Natural killer cell (primary cell): ENCODE data around the gene CHL1. TPM values are rescaled to one million over a fixed set of nuclear protein-coding genes. Genes with fewer than 3 reads are reported as not detected.

ENCODE experiments used
- ATAC-seq, 3 donors: fragments of 150-1000 bp in 2 of 3; fragments of 200-7000 bp in 1 of 3; cut with Tn5 transposase; 1 replicate in 1 of 3; 2 replicates in 2 of 3; pipeline ENCODE4 v1.10.0; 2021; ENCODE audit warnings: mild to moderate bottlenecking in 2 of 3, moderate library complexity in 2 of 3
- DNase-seq, 2 donors: peaks; one replicate each; pipeline versions ENCODE4 v3.0.0 to v3.0.0-alpha.2; 2013 to 2021; ENCODE audit warnings: mixed read lengths in 1 of 2
- H3K27ac ChIP-seq: one replicate; pipeline ENCODE4 v1.5.1; 2013; ENCODE audit warnings: mild to moderate bottlenecking, low read length
- H3K27me3 ChIP-seq: one replicate; pipeline ENCODE4 v1.6.1; 2013; ENCODE audit warnings: low read length; ENCODE audit not compliant: control insufficient read depth, insufficient read depth
- H3K36me3 ChIP-seq: one replicate; pipeline ENCODE4 v1.6.1; 2013; ENCODE audit warnings: low read length; ENCODE audit not compliant: control insufficient read depth, insufficient read depth
- H3K4me1 ChIP-seq: one replicate; pipeline ENCODE4 v1.6.1; 2013; ENCODE audit warnings: low read length; ENCODE audit not compliant: control insufficient read depth, insufficient read depth
- H3K4me3 ChIP-seq: one replicate; pipeline ENCODE4 v1.5.1; 2013; ENCODE audit warnings: low read length
- H3K9me3 ChIP-seq: one replicate; pipeline ENCODE4 v1.6.1; 2013; ENCODE audit warnings: low read length; ENCODE audit not compliant: control insufficient read depth, insufficient read depth
- H3K27ac Mint-ChIP-seq, 2 donors: one replicate each; pipeline ENCODE4 v1.8.0; 2022; ENCODE audit warnings: mild to moderate bottlenecking in 2 of 2, mixed read lengths in 2 of 2, moderate library complexity in 1 of 2
- H3K27me3 Mint-ChIP-seq, 2 donors: one replicate each; pipeline ENCODE4 v1.8.0; 2022; ENCODE audit warnings: low read depth in 2 of 2, mixed read lengths in 2 of 2
- H3K36me3 Mint-ChIP-seq: one replicate; pipeline ENCODE4 v1.8.0; 2022; ENCODE audit warnings: mixed read lengths
- H3K4me1 Mint-ChIP-seq, 2 donors: one replicate each; pipeline ENCODE4 v1.8.0; 2022; ENCODE audit warnings: mixed read lengths in 2 of 2
- H3K4me3 Mint-ChIP-seq: one replicate; pipeline ENCODE4 v1.8.0; 2022; ENCODE audit warnings: mild to moderate bottlenecking, moderate library complexity, mixed read lengths
- H3K9me3 Mint-ChIP-seq, 2 donors: one replicate each; pipeline ENCODE4 v1.8.0; 2022; ENCODE audit warnings: mixed read lengths in 2 of 2
- CTCF ChIP-seq: fragments of 200-600 bp; IDR thresholded peaks from one replicate; pipeline ENCODE4 v1.8.0; 2022; ENCODE audit warnings: antibody characterized with exemption
- WGBS: methylation state at CpG from one replicate; pipeline ENCODE4 v1.1.7; 2013; ENCODE audit warnings: missing lambda C conversion rate; ENCODE audit not compliant: insufficient coverage; 5-methylcytosine and 5-hydroxymethylcytosine counted together
- intact Hi-C: fragments of 100-400 bp; cut with micrococcal nuclease; formaldehyde crosslinking; loops from one replicate; pipeline ENCODE4 v1.14.2; 2022
- total RNA-seq, 4 donors: library from RNA; stranded (reverse); fragments of 120-200 nt in 1 of 4; gene quantifications; one replicate each; pipeline versions ENCODE4 v1.2.3 to v1.2.4, GENCODE V29; 2013 to 2022

The CHL1 gene
- total RNA-seq, 3 donors from 2014 or later (not counting 1 experiment from before 2014, with no cell fraction given): not detected

- no peaks in the 10 kb centered on the region for H3K27me3 Mint-ChIP-seq
- H3K9me3 ChIP-seq: no peaks in the 10 kb centered on the region
- no peaks in the 10 kb centered on the region for H3K27me3 ChIP-seq
- H3K27ac ChIP-seq: no peak overlapping the region
- H3K9me3 Mint-ChIP-seq: peaks cover 8 to 16% of the 10 kb centered on the region in 2 donors
- TF ChIP-seq CTCF: no peak
- H3K36me3 Mint-ChIP-seq: peaks cover 6% of the 10 kb centered on the region
- intact Hi-C loops: no loop called here
- H3K4me3 Mint-ChIP-seq: no peak overlapping the region
- no peak for ATAC-seq
- H3K4me1 ChIP-seq: no peaks in the 10 kb centered on the region
- no peak for DNase-seq
- H3K36me3 ChIP-seq: no peaks in the 10 kb centered on the region
- H3K4me1 Mint-ChIP-seq: no peaks in the 10 kb centered on the region
- H3K4me3 ChIP-seq: no peak overlapping the region
- no peak overlapping the region for H3K27ac Mint-ChIP-seq
These were observed 30.5 kb upstream of the CHL1 start for GRCh38 chr3:166071-166470.

- Mint-ChIP-seq H3K27ac (no peak overlapping the region), H3K9me3 (peaks cover 8 to 16% of the 10 kb centered on the region in 2 donors), H3K4me3 (no peak overlapping the region), H3K27me3 (no peaks in the 10 kb centered on the region), H3K4me1 (no peaks in the 10 kb centered on the region), H3K36me3 (peaks cover 6% of the 10 kb centered on the region)
- Histone ChIP-seq H3K4me3 (no peak overlapping the region), H3K27ac (no peak overlapping the region), H3K36me3 (no peaks in the 10 kb centered on the region), H3K9me3 (no peaks in the 10 kb centered on the region), H3K27me3 (no peaks in the 10 kb centered on the region), H3K4me1 (no peaks in the 10 kb centered on the region)
- ATAC-seq (no peak), DNase-seq (no peak)
- intact Hi-C loops: no loop called here
- WGBS: 89% methylated on average over 5 of the region's 5 CpGs
- TF ChIP-seq CTCF: no peak
These were observed 29.8 kb upstream of the CHL1 start for GRCh38 chr3:166799-167198.

- no peaks in the 10 kb centered on the region for H3K9me3 ChIP-seq
- DNase-seq (no peak), ATAC-seq (no peak)
- TF ChIP-seq CTCF: no peak
- Mint-ChIP-seq H3K9me3 (peaks cover 4 to 5% of the 10 kb centered on the region in 2 donors), H3K36me3 (no peaks in the 10 kb centered on the region), H3K27me3 (no peaks in the 10 kb centered on the region), H3K4me3 (no peak overlapping the region), H3K4me1 (no peaks in the 10 kb centered on the region), H3K27ac (no peak overlapping the region)
- H3K36me3 ChIP-seq: no peaks in the 10 kb centered on the region
- no peak overlapping the region for H3K4me3 ChIP-seq
- no CpG with 5 or more reads among the region's 1 CpG for WGBS
- no peaks in the 10 kb centered on the region for H3K4me1 ChIP-seq
- intact Hi-C loops: no loop called here
- no peak overlapping the region for H3K27ac ChIP-seq
- no peaks in the 10 kb centered on the region for H3K27me3 ChIP-seq
These were observed 22.7 kb upstream of the CHL1 start for GRCh38 chr3:173886-174285.

GRCh38 chr3:184976-185375, 11.6 kb upstream of the CHL1 start:
- no peaks in the 10 kb centered on the region for H3K36me3 Mint-ChIP-seq
- no peaks in the 10 kb centered on the region for H3K27me3 Mint-ChIP-seq
- no peak overlapping the region for H3K4me3 Mint-ChIP-seq
- intact Hi-C loops: no loop called here
- H3K4me1 Mint-ChIP-seq: no peaks in the 10 kb centered on the region
- Histone ChIP-seq H3K27me3 (no peaks in the 10 kb centered on the region), H3K36me3 (no peaks in the 10 kb centered on the region), H3K4me3 (no peak overlapping the region), H3K9me3 (peaks cover 3% of the 10 kb centered on the region), H3K4me1 (no peaks in the 10 kb centered on the region), H3K27ac (no peak overlapping the region)
- no peak overlapping the region for H3K27ac Mint-ChIP-seq
- DNase-seq (no peak), ATAC-seq (no peak)
- peaks cover 10 to 11% of the 10 kb centered on the region in 2 donors for H3K9me3 Mint-ChIP-seq
- TF ChIP-seq CTCF: no peak
- WGBS: 82% methylated on average over 3 of the region's 3 CpGs
